ENCODE data around the gene RITA1.

GRCh38 chr12:113189361-113189760 is 3.8 kb downstream of the RITA1 start:
- TF ChIP-seq, protein P1, sequence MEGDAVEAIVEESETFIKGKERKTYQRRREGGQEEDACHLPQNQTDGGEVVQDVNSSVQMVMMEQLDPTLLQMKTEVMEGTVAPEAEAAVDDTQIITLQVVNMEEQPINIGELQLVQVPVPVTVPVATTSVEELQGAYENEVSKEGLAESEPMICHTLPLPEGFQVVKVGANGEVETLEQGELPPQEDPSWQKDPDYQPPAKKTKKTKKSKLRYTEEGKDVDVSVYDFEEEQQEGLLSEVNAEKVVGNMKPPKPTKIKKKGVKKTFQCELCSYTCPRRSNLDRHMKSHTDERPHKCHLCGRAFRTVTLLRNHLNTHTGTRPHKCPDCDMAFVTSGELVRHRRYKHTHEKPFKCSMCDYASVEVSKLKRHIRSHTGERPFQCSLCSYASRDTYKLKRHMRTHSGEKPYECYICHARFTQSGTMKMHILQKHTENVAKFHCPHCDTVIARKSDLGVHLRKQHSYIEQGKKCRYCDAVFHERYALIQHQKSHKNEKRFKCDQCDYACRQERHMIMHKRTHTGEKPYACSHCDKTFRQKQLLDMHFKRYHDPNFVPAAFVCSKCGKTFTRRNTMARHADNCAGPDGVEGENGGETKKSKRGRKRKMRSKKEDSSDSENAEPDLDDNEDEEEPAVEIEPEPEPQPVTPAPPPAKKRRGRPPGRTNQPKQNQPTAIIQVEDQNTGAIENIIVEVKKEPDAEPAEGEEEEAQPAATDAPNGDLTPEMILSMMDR (IDR thresholded peaks at IDR 0.05) = no peak
- no peak for TF ChIP-seq POLR2A (IDR thresholded peaks at IDR 0.05)

All from testis (tissue), 2 donors.